Measurements from ENCODE around the gene GNA14. TPM values are rescaled to one million over a fixed set of nuclear protein-coding genes. Genes with fewer than 3 reads are reported as not detected.

Gene GNA14
- total RNA-seq, 1 donor from 2014 or later, result 11.0 TPM

GRCh38 chr9:77606526-77606925, 41.6 kb downstream of the GNA14 start:
- intact Hi-C loops (cut with DNase I), result no loop called here
- H3K4me1 ChIP-seq, result peaks cover 5% of the 10 kb centered on the region

GRCh38 chr9:77605449-77606220, 42.5 kb downstream of the GNA14 start:
- H3K9me3 ChIP-seq, result no peaks in the 10 kb centered on the region
- intact Hi-C loops (cut with DNase I), result no loop called here
- H3K4me3 ChIP-seq, result no peak overlapping the region
- no peaks in the 10 kb centered on the region for H3K36me3 ChIP-seq
- peak in 1 of 2 donors; percentile 52 for TF ChIP-seq POLR2AphosphoS5 (IDR thresholded peaks at IDR 0.05; ENCODE audit: insufficient read depth in 1 of 2, low read depth in 1 of 2)
- no peak for TF ChIP-seq CTCF (IDR thresholded peaks at IDR 0.05)
- H3K27ac ChIP-seq, result peak overlapping the region; percentile 31
- no peak for DNase-seq (ENCODE audit: extremely low spot score in 2 of 2)
- no peaks in the 10 kb centered on the region for H3K27me3 ChIP-seq
- peaks cover 5% of the 10 kb centered on the region for H3K4me1 ChIP-seq

More at GRCh38 chr9:77606526-77606925, 41.6 kb downstream of the GNA14 start:
- H3K27me3 ChIP-seq, result no peaks in the 10 kb centered on the region
- peak overlapping the region; percentile 31 for H3K27ac ChIP-seq
- no peaks in the 10 kb centered on the region for H3K9me3 ChIP-seq
- TF ChIP-seq POLR2A (IDR thresholded peaks at IDR 0.05), result no peak
- TF ChIP-seq POLR2AphosphoS5 (IDR thresholded peaks at IDR 0.05; ENCODE audit: insufficient read depth in 1 of 2, low read depth in 1 of 2), result no peak
- TF ChIP-seq CTCF (IDR thresholded peaks at IDR 0.05), result no peak
- no peak overlapping the region for H3K4me3 ChIP-seq
- DNase-seq (ENCODE audit: extremely low spot score in 2 of 2), result no peak
- no peaks in the 10 kb centered on the region for H3K36me3 ChIP-seq

- Histone ChIP-seq H3K4me3 (no peak overlapping the region), H3K27me3 (no peaks in the 10 kb centered on the region), H3K27ac (no peak overlapping the region), H3K9me3 (no peaks in the 10 kb centered on the region), H3K4me1 (peaks cover 5% of the 10 kb centered on the region), H3K36me3 (no peaks in the 10 kb centered on the region)
- TF ChIP-seq CTCF (IDR thresholded peaks at IDR 0.05) (no peak), POLR2A (IDR thresholded peaks at IDR 0.05) (no peak), POLR2AphosphoS5 (IDR thresholded peaks at IDR 0.05; ENCODE audit: insufficient read depth in 1 of 2, low read depth in 1 of 2) (no peak)
- intact Hi-C loops (cut with DNase I), result no loop called here
- DNase-seq (ENCODE audit: extremely low spot score in 2 of 2), result no peak
Observed at GRCh38 chr9:77604316-77604715, 43.8 kb downstream of the GNA14 start.

- TF ChIP-seq POLR2A (IDR thresholded peaks at IDR 0.05) (no peak), CTCF (IDR thresholded peaks at IDR 0.05) (no peak), POLR2AphosphoS5 (IDR thresholded peaks at IDR 0.05; ENCODE audit: insufficient read depth in 1 of 2, low read depth in 1 of 2) (no peak)
- intact Hi-C loops (cut with DNase I), result no loop called here
- H3K9me3 ChIP-seq, result no peaks in the 10 kb centered on the region
- no peaks in the 10 kb centered on the region for H3K36me3 ChIP-seq
- no peak overlapping the region for H3K4me3 ChIP-seq
- H3K4me1 ChIP-seq, result peaks cover 16% of the 10 kb centered on the region
- H3K27ac ChIP-seq, result no peak overlapping the region
- H3K27me3 ChIP-seq, result no peaks in the 10 kb centered on the region
- DNase-seq (ENCODE audit: extremely low spot score in 2 of 2), result no peak
Observed at GRCh38 chr9:77602852-77603251, 45.3 kb downstream of the GNA14 start.

GRCh38 chr9:77601476-77602099, 46.5 kb downstream of the GNA14 start:
- Histone ChIP-seq H3K36me3 (no peaks in the 10 kb centered on the region), H3K27me3 (no peaks in the 10 kb centered on the region), H3K4me3 (no peak overlapping the region), H3K27ac (no peak overlapping the region), H3K4me1 (peaks cover 26% of the 10 kb centered on the region), H3K9me3 (no peaks in the 10 kb centered on the region)
- DNase-seq (ENCODE audit: extremely low spot score in 2 of 2), result no peak
- intact Hi-C loops (cut with DNase I), result no loop called here
- TF ChIP-seq CTCF (IDR thresholded peaks at IDR 0.05) (no peak), POLR2A (IDR thresholded peaks at IDR 0.05) (no peak), POLR2AphosphoS5 (IDR thresholded peaks at IDR 0.05; ENCODE audit: insufficient read depth in 1 of 2, low read depth in 1 of 2) (no peak)
